HG03432 (cell line): ENCODE results near the gene IGSF6.
"Not testable (repeated sequence)": the region's sequence is repeated elsewhere in the genome, so short reads cannot be mapped to it uniquely, and the experiment has no call there.

Source experiments
- ATAC-seq: cut with Tn5 transposase; IDR thresholded peaks from one replicate; pipeline ENCODE4 v1.9.1; 2021; ENCODE audit warnings: mild to moderate bottlenecking, moderate library complexity; ENCODE audit not compliant: unreplicated experiment

The IGSF6 gene

DNA sequence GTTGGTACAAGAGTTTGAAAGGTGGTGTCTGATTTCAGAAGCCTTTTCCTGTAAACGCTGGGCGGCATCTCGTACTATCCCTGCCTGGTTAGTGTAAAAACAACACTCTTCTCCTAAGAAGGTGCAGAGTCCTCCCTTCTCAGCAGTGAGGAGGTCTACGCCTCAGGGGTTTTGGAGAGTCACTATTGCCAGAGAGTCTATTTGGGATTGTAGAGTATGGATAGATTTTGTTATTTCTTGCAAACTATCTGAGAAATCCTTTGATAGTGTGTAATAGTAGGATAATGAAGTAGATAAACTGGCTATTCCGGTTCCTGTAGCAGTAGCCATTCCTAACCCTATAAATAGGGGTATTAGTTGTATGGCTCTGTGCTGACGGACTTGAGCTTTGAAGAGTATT, 21.5 kb downstream of the IGSF6 start:
- not testable (repeated sequence) for ATAC-seq

- not testable (repeated sequence) for ATAC-seq
Measured at GRCh38 chr16:21629616-21630539, 22.5 kb downstream of the IGSF6 start.

DNA sequence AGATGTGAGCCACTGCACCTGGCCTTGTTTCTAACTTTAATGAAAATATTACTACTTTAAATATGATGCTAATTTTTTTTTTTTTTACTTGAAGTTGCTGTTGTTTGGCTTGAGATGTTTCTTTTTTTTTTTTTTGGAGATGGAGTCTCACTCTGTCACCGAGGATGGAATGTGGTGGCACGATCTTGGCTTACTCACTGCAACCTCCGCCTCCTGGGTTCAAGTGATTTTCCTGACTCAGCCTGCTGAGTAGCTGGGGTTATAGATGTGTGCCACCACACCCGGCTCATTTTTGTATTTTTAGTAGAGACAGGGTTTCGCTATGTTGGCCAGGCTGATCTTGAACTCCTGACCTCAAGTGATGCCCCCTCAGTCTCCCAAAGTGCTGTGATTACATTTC, 23.6 kb downstream of the IGSF6 start:
- ATAC-seq, result no peak

DNA sequence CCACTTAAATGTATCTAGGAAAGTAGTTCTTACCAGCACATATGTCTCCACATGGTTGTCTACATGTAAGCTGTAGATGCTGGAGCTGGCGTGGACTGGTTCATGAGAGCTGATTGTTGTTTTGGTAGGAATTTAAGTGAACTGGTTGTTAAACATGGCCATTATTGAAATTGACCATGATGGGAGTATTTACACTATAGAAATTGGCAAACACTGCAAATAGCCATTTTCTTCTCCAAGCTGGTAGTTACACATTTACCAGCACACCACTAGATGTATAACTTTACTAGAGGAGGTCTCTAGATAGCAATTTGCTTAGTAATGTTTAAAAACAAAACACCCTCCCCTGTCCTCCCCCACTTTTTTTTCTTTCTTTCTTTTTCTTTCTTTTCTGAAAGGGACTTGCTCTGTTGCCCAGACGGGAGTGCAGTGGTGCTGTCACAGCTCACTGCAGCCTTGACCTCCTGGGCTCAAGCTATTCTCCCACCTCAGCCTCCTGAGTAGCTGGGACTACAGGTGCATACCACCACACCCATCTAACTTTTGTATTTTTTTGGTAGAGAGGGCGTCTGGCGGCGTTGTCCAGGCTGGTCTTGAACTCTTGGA, 24.2 kb downstream of the IGSF6 start:
- no peak for ATAC-seq

GRCh38 chr16:21626659-21627277, 25.6 kb downstream of the IGSF6 start:
- ATAC-seq, result no peak

DNA sequence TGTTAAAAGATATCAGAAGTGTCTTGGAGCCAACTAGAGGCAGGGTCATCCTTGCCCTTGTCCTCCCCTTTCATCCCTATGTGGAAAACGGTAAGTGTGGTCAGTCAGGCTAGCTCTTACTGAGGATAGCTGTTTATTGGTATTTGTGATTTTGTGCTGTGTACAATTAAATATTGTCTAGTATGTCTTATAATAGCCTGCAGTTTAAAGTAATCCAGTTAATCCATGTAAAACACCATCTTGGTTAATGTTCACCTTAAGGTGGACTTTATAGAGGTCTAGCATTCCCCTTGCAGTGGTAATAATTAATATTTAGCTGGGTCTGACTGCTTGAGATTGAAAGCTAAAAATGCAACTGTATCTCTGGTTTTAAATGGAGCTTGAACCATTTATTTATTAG, 27.4 kb downstream of the IGSF6 start:
- ATAC-seq, result no peak

GRCh38 chr16:21622545-21622944, 29.9 kb downstream of the IGSF6 start:
- no peak for ATAC-seq

DNA sequence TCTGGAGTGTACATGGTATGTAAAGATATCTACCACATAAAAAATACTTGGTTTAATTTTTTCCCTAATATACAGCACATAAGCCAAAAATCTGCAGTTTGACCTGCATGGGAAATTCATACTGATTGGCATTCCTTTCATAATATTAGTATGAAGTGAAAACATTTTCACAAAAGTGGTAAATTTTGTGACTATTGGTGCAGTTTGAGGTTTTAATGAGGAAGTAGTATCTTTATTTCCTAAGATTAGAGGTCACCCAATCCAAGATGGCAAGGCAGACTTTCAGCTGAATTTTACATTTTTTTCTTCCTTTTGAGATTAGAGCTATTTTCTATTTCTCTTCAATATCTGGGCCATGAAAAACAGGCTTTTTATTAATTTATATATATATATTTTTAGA, 31.8 kb downstream of the IGSF6 start:
- ATAC-seq, result no peak

GRCh38 chr16:21619765-21620425, 32.5 kb downstream of the IGSF6 start:
- no peak for ATAC-seq

- no peak for ATAC-seq
Measured at GRCh38 chr16:21618281-21618680, 34.1 kb downstream of the IGSF6 start.

GRCh38 chr16:21617607-21618006, 34.8 kb downstream of the IGSF6 start:
- no peak for ATAC-seq

- no peak for ATAC-seq
Measured at GRCh38 chr16:21614896-21615295, 37.5 kb downstream of the IGSF6 start.

- ATAC-seq, result no peak
Measured at GRCh38 chr16:21613781-21614180, 38.6 kb downstream of the IGSF6 start.

- ATAC-seq, result no peak
Measured at GRCh38 chr16:21613361-21613760, 39.0 kb downstream of the IGSF6 start.

GRCh38 chr16:21611556-21612384, 40.6 kb downstream of the IGSF6 start:
- ATAC-seq, result no peak

GRCh38 chr16:21611198-21611555, 41.2 kb downstream of the IGSF6 start:
- ATAC-seq, result no peak

GRCh38 chr16:21610766-21611165, 41.6 kb downstream of the IGSF6 start:
- ATAC-seq, result no peak

DNA sequence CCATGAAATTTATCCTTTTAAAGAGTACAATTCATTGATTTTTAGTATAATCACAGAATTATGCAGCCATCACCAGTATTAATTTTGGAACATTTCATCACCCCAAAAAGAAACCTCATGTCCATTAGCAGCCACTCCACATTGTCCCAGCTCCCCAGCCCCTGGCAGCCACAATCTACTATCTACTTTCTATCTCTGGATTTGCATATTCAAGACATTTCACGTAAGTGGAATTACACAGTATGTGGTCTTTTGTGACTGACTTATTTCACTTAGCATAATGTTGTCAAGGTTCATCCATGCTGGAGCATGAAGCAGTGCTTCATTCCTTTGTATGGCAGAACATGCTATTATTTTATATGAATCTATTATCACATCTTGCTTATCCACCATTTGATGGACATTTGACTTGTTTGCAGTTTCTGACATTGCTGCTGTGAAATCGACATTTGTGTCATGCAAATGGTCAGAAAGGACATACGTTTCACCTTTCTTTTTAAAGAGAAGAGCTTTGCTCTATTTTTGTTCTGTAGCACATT, 42.3 kb downstream of the IGSF6 start:
- no peak for ATAC-seq

DNA sequence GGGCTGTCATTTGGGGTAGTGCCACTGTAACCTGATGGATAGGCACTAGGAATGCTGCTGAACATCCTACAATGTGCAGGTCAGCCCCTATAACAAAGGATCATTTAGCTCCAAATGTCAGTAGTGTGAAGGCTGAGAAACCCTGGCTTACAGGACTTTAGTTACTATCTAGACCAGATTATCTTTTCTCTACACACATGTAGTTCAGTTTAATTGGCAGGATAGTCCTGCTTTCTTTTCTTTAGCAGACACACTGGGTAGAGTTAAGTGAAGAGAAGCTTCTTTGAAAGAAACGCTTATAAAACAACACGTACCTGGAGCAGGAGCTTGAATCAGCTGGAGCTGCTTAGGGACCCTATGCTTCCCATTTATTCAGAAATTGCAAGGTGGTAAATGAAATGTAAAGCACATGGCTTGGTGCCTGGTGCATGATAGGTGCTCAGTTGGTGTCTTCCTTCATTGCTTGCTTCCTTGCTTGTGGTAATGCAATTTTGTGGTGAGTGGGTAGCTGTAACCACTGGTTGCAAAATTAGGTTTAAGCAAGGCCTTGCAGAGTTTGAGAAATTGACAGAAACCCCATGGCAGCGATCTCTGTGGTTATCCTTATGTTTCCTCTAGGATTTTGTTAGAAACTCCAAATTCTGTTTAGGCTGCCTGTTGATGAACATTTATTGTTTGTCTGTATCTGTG, 43.6 kb downstream of the IGSF6 start:
- no peak for ATAC-seq

- ATAC-seq, result not testable (repeated sequence)
Measured at GRCh38 chr16:21605848-21606247, 46.6 kb downstream of the IGSF6 start.
